ENCODE data around the gene MALAT1. TPM values are rescaled to one million over a fixed set of nuclear protein-coding genes. Genes with fewer than 3 reads are reported as not detected.

Gene MALAT1
- total and polyA plus RNA-seq, 2 of the 13 experiments (the other 11 are each of a cell fraction or from before 2014, with no cell fraction given), result 143 to 1,237 TPM

GRCh38 chr11:65530157-65530496, 31.3 kb downstream of the MALAT1 start (continued):
- TF ChIP-seq ZBTB14 (CRISPR knock-in tag; IDR thresholded peaks at IDR 0.05), result no peak
- TF ChIP-seq ZBTB40 (IDR thresholded peaks at IDR 0.05), result no peak
- no peak for TF ChIP-seq ZBTB40 (CRISPR knock-in tag; IDR thresholded peaks at IDR 0.05)
- no peak for TF ChIP-seq KMT2A (CRISPR knock-in tag; IDR thresholded peaks at IDR 0.05)
- no peak for TF ChIP-seq ZNF740 (CRISPR knock-in tag; IDR thresholded peaks at IDR 0.05)
- no peak for TF ChIP-seq HNRNPLL (IDR thresholded peaks at IDR 0.05; ENCODE audit: low read depth, low read length, poor library complexity, severe bottlenecking)
- peak; percentile 22; the same call in 1 of the 2 replicates for TF ChIP-seq RBFOX2 (IDR thresholded peaks at IDR 0.05; ENCODE audit: low read depth, low read length)
- 0 out of 2 replicates have a peak, but pooled peaks have one; percentile 37 for TF ChIP-seq ZNF558 (CRISPR knock-in tag; IDR thresholded peaks at IDR 0.05; ENCODE audit: borderline replicate concordance)
- TF ChIP-seq POLR2G (IDR thresholded peaks at IDR 0.05; ENCODE audit: low read depth, low read length), result no peak
- no peak for TF ChIP-seq GMEB2 (CRISPR knock-in tag; IDR thresholded peaks at IDR 0.05; ENCODE audit: low read depth)
- no peak for TF ChIP-seq MXD3 (CRISPR knock-in tag; IDR thresholded peaks at IDR 0.05)
- no peak for TF ChIP-seq ZNF703 (CRISPR knock-in tag; IDR thresholded peaks at IDR 0.05; ENCODE audit: borderline replicate concordance)
- no peak for TF ChIP-seq MED13 (CRISPR knock-in tag; IDR thresholded peaks at IDR 0.05)
- no peak for TF ChIP-seq ISL2 (CRISPR knock-in tag; IDR thresholded peaks at IDR 0.05)
- TF ChIP-seq ZNF570 (CRISPR knock-in tag; IDR thresholded peaks at IDR 0.05; ENCODE audit: borderline replicate concordance), result no peak
- no peak for TF ChIP-seq ZNF550 (CRISPR knock-in tag; IDR thresholded peaks at IDR 0.05; ENCODE audit: borderline replicate concordance)
- no peak for TF ChIP-seq LCORL (IDR thresholded peaks at IDR 0.05)
- no peak for TF ChIP-seq LCORL (CRISPR knock-in tag; IDR thresholded peaks at IDR 0.05)
- TF ChIP-seq ZNF605 (CRISPR knock-in tag; IDR thresholded peaks at IDR 0.05), result no peak

All from HepG2 (cell line).